ENCODE measurements around the gene PLCG2. TPM values are rescaled to one million over a fixed set of nuclear protein-coding genes. Genes with fewer than 3 reads are reported as not detected.

Gene PLCG2
- total RNA-seq, 6 experiments from 2014 or later, result 11.1 to 23.1 (median 17.7) TPM

- H3K27ac ChIP-seq, result no peak overlapping the region
- WGBS (ENCODE audit: insufficient coverage, low coverage, low lambda C conversion rate, missing lambda C conversion rate), result 100% methylated on average over 2 of the region's 2 CpGs
- intact Hi-C loops (cut with DNase I), result no loop called here
These were observed 37.3 kb downstream of the PLCG2 start for GRCh38 chr16:81816351-81816750.

DNA sequence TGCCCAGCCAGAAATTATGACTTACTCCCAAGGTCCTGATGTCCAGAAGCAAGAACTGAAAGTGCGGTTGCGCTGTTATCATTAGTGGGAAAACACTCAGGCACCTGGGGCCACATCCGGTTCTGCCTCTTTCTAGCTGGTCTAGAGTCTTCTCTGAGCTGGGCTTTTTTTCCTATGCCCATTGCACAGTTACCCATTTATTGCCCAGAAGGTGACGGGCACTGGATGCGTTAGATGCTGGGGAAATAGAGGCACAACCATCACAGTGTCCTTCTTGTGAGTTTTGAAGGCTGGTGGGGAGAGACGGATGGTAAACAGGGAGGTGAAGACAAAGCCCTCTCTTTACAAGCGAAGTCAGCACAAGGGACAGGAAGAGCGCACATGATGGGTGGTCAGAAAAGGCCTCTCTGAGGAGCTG is 37.7 kb downstream of the PLCG2 start:
- DNase-seq, result no peak
- no peaks in the 10 kb centered on the region for H3K4me1 ChIP-seq
- H3K9me3 ChIP-seq, result no peaks in the 10 kb centered on the region
- no peak overlapping the region for H3K4me3 ChIP-seq
- 58% methylated on average over 7 of the region's 8 CpGs for WGBS (ENCODE audit: insufficient coverage, low coverage, low lambda C conversion rate, missing lambda C conversion rate)
- no peaks in the 10 kb centered on the region for H3K36me3 ChIP-seq
- no peak overlapping the region for H3K27ac ChIP-seq
- intact Hi-C loops (cut with DNase I), result no loop called here
- H3K27me3 ChIP-seq, result no peaks in the 10 kb centered on the region
- no peak for TF ChIP-seq CTCF (IDR thresholded peaks at IDR 0.05)
- no peak for TF ChIP-seq POLR2A (IDR thresholded peaks at IDR 0.05)
- no peak for ATAC-seq

More at GRCh38 chr16:81816351-81816750, 37.3 kb downstream of the PLCG2 start:
- Histone ChIP-seq H3K36me3 (no peaks in the 10 kb centered on the region), H3K27me3 (no peaks in the 10 kb centered on the region), H3K4me3 (no peak overlapping the region), H3K9me3 (no peaks in the 10 kb centered on the region), H3K4me1 (no peaks in the 10 kb centered on the region)
- no peak for ATAC-seq
- DNase-seq, result no peak
- TF ChIP-seq CTCF (IDR thresholded peaks at IDR 0.05), result no peak
- TF ChIP-seq POLR2A (IDR thresholded peaks at IDR 0.05), result no peak

- 89% methylated on average over 8 of the region's 8 CpGs for WGBS (ENCODE audit: insufficient coverage, low coverage, low lambda C conversion rate, missing lambda C conversion rate)
- Histone ChIP-seq H3K36me3 (no peaks in the 10 kb centered on the region), H3K27me3 (no peaks in the 10 kb centered on the region), H3K9me3 (no peaks in the 10 kb centered on the region), H3K4me3 (no peak overlapping the region), H3K27ac (no peak overlapping the region), H3K4me1 (no peaks in the 10 kb centered on the region)
- no peak for TF ChIP-seq CTCF (IDR thresholded peaks at IDR 0.05)
- DNase-seq (no peak), ATAC-seq (peak in 1 of 4 donors; percentile 27)
- intact Hi-C loops (cut with DNase I), result no loop called here
These were observed 38.2 kb downstream of the PLCG2 start for GRCh38 chr16:81817296-81817695.

DNA sequence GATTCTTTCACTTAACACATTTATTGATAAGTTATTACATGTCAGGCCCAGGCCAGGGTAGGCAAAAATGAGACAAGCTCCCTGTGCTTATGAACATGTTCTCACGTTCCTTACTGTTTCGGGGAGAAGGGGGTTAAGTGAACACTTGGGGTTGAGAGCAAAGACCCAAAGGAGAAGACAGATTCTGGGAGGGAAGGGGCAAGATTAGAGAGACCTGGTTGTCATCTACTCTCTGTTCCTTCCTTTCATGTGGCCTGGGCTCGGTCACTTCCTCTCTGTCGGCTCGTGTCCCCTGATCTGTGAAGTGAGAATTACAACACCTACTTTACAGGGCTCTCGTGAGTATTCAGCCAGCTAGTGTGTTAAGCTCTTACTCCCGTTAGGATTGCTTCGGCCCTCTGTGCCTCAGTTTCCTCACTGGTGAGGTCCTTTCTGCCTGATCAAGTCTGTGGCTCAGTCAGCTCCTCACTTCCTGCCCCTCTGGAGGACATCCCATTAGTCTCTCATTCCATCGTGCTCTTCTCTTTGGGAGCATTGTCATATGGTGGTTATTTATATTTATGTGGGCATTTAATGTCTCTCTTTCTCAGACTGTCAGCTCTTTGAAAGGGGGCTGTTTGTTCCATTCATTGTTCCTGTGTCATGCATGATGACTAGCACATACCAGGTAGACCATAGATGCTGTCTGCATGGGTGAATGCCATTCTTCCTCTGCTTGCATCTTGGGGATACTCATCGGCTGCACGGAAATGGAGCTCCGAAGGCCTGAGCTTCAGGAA is 38.9 kb downstream of the PLCG2 start:
- Histone ChIP-seq H3K27ac (no peak overlapping the region), H3K27me3 (no peaks in the 10 kb centered on the region), H3K36me3 (no peaks in the 10 kb centered on the region), H3K4me3 (no peak overlapping the region), H3K9me3 (no peaks in the 10 kb centered on the region), H3K4me1 (no peaks in the 10 kb centered on the region)
- ATAC-seq (peak; percentile 42 to 71 (median 56)), DNase-seq (no peak)
- intact Hi-C loops (cut with DNase I), result no loop called here
- no peak for TF ChIP-seq POLR2A (IDR thresholded peaks at IDR 0.05)
- TF ChIP-seq CTCF (IDR thresholded peaks at IDR 0.05), result no peak
- whole genome bisulfite sequencing (ENCODE audit: insufficient coverage, low coverage, low lambda C conversion rate, missing lambda C conversion rate), result 52% methylated on average over 11 of the region's 12 CpGs
